Muscle layer of duodenum (tissue), 2 donors: Measurements from ENCODE around the gene CDC25A.
"Not testable (repeated sequence)": the region's sequence is repeated elsewhere in the genome, so short reads cannot be mapped to it uniquely, and the experiment has no call there.

Experiments used
- H3K27ac ChIP-seq: one replicate; pipeline ENCODE4 v1.7.0; 2013; ENCODE audit warnings: mild to moderate bottlenecking, low read length
- H3K27me3 ChIP-seq: one replicate; pipeline ENCODE4 v1.7.0; 2013; ENCODE audit warnings: low read depth, mild to moderate bottlenecking, control low read depth, low read length
- H3K36me3 ChIP-seq, 2 donors: one replicate each; pipeline ENCODE4 v1.7.0; 2013; ENCODE audit warnings: low read length in 2 of 2, control low read depth in 1 of 2, mild to moderate bottlenecking in 1 of 2; ENCODE audit not compliant: insufficient read depth in 2 of 2, control insufficient read depth in 1 of 2
- H3K4me1 ChIP-seq, 2 donors: one replicate each; pipeline ENCODE4 v1.7.0; 2013; ENCODE audit warnings: low read length in 2 of 2, mild to moderate bottlenecking in 2 of 2, control low read depth in 1 of 2, moderate library complexity in 1 of 2; ENCODE audit not compliant: insufficient read depth in 2 of 2, control insufficient read depth in 1 of 2
- H3K4me3 ChIP-seq, 2 donors: one replicate each; pipeline ENCODE4 v1.7.0; 2013; ENCODE audit warnings: low read length in 2 of 2, low read depth in 1 of 2, mild to moderate bottlenecking in 1 of 2
- H3K9me3 ChIP-seq, 2 donors: one replicate each; pipeline ENCODE4 v1.7.0; 2013; ENCODE audit warnings: low read length in 2 of 2, control low read depth in 1 of 2, mild to moderate bottlenecking in 1 of 2; ENCODE audit not compliant: control insufficient read depth in 1 of 2
- donor health status: healthy.

CDC25A gene

GRCh38 chr3:48122504-48122903 lies 65.7 kb downstream of the CDC25A start:
- no peaks in the 10 kb centered on the region for H3K9me3 ChIP-seq
- peaks cover 0 to 7% of the 10 kb centered on the region in 2 donors for H3K4me1 ChIP-seq
- no peak overlapping the region for H3K27ac ChIP-seq
- H3K36me3 ChIP-seq = no peaks in the 10 kb centered on the region
- no peak overlapping the region for H3K4me3 ChIP-seq
- H3K27me3 ChIP-seq = no peaks in the 10 kb centered on the region

- H3K4me3 ChIP-seq = no peak overlapping the region
- H3K36me3 ChIP-seq = no peaks in the 10 kb centered on the region
- H3K27me3 ChIP-seq = no peaks in the 10 kb centered on the region
- peaks cover 0 to 7% of the 10 kb centered on the region in 2 donors for H3K4me1 ChIP-seq
- H3K27ac ChIP-seq = no peak overlapping the region
- H3K9me3 ChIP-seq = no peaks in the 10 kb centered on the region
These were observed 68.0 kb downstream of the CDC25A start for GRCh38 chr3:48120223-48120622.

- Histone ChIP-seq H3K27ac (no peak overlapping the region), H3K27me3 (no peaks in the 10 kb centered on the region), H3K36me3 (no peaks in the 10 kb centered on the region)
These were observed 68.6 kb downstream of the CDC25A start for GRCh38 chr3:48119505-48120193.

GRCh38 chr3:48118928-48119327 lies 69.3 kb downstream of the CDC25A start:
- Histone ChIP-seq H3K4me3 (no peak overlapping the region), H3K4me1 (peaks cover 0 to 7% of the 10 kb centered on the region in 2 donors), H3K27ac (no peak overlapping the region), H3K9me3 (no peaks in the 10 kb centered on the region), H3K36me3 (no peaks in the 10 kb centered on the region), H3K27me3 (no peaks in the 10 kb centered on the region)

More at GRCh38 chr3:48119505-48120193, 68.6 kb downstream of the CDC25A start:
- H3K9me3 ChIP-seq = no peaks in the 10 kb centered on the region
- no peak overlapping the region for H3K4me3 ChIP-seq
- peaks cover 0 to 7% of the 10 kb centered on the region in 2 donors for H3K4me1 ChIP-seq

DNA sequence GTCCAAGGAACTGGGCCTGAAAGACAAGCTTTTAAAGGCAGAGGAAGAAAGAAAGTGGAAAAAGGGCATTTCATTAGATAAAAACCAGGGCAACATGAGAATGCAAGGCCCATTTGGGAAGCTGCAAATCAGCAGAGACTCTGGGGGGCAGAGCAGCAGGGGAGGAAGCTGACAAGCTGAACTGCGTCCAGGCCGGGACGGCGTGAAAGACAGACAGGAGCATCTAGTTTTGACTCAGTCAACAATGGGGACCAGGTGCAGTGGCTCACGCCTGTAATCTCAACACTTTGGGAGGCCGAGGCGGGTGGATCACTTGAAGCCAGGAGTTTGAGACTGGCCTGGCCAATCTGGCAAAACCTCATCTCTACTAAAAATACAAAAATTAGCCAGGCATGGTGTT lies 69.9 kb downstream of the CDC25A start:
- Histone ChIP-seq H3K27ac (no peak overlapping the region), H3K27me3 (no peaks in the 10 kb centered on the region), H3K4me3 (no peak overlapping the region), H3K4me1 (peaks cover 0 to 7% of the 10 kb centered on the region in 2 donors), H3K36me3 (no peaks in the 10 kb centered on the region), H3K9me3 (no peaks in the 10 kb centered on the region)

- Histone ChIP-seq H3K36me3 (no peaks in the 10 kb centered on the region), H3K27me3 (no peaks in the 10 kb centered on the region), H3K9me3 (no peaks in the 10 kb centered on the region), H3K4me3 (no peak overlapping the region), H3K27ac (peak overlapping the region; percentile 10), H3K4me1 (no peaks in the 10 kb centered on the region)
These were observed 75.4 kb downstream of the CDC25A start for GRCh38 chr3:48112813-48113212.

GRCh38 chr3:48112108-48112791 lies 76.0 kb downstream of the CDC25A start:
- not testable (repeated sequence) for H3K4me3 ChIP-seq, H3K27me3 ChIP-seq, H3K9me3 ChIP-seq, H3K4me1 ChIP-seq, H3K36me3 ChIP-seq
- peak overlapping the region; percentile 10 for H3K27ac ChIP-seq

- no peak overlapping the region for H3K27ac ChIP-seq
- no peaks in the 10 kb centered on the region for H3K9me3 ChIP-seq
- H3K4me1 ChIP-seq = no peaks in the 10 kb centered on the region
- no peaks in the 10 kb centered on the region for H3K36me3 ChIP-seq
- H3K4me3 ChIP-seq = no peak overlapping the region
- no peaks in the 10 kb centered on the region for H3K27me3 ChIP-seq
These were observed 77.8 kb downstream of the CDC25A start for GRCh38 chr3:48110463-48110862.

DNA sequence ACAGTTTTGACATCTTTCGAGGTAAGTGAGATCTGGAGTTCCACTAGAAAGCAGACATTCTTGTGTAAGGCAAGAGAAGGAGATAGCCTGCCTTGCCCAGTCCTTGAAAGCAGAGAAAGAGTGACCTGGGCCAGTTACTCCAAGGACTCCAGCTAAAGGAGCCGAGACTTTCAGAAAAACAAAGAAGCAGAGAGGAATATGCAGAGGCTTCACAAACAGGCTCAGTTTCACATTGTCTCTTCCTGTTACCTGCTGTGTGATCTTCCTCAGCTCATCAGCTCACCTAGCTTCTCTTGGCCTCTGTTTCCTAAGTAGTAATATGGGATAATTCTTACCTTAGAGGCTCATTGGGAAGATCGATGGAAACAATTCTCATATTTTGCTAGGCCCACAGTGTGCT lies 81.0 kb downstream of the CDC25A start:
- Histone ChIP-seq H3K27me3 (no peaks in the 10 kb centered on the region), H3K27ac (no peak overlapping the region), H3K4me1 (no peaks in the 10 kb centered on the region), H3K9me3 (no peaks in the 10 kb centered on the region), H3K4me3 (no peak overlapping the region), H3K36me3 (no peaks in the 10 kb centered on the region)
